GM18505 (cell line): Measurements from ENCODE around the gene DPPA3.
"Not testable (repeated sequence)": the region's sequence is repeated elsewhere in the genome, so short reads cannot be mapped to it uniquely, and the experiment has no call there.

Source experiments
- ATAC-seq: cut with Tn5 transposase; IDR thresholded peaks from one replicate; pipeline ENCODE4 v1.9.1; 2021; ENCODE audit not compliant: unreplicated experiment
- POLR2A ChIP-seq: IDR thresholded peaks from 4 replicates; pipeline ENCODE4 v1.6.1; 2011; ENCODE audit warnings: borderline replicate concordance; ENCODE audit not compliant: insufficient read depth, insufficient read length; ENCODE audit errors: extremely low read depth

DPPA3 gene

GRCh38 chr12:7705846-7706245 lies 5.4 kb upstream of the DPPA3 start:
- no peak for ATAC-seq
- TF ChIP-seq POLR2A, result no peak

- no peak for TF ChIP-seq POLR2A
- no peak for ATAC-seq
Measured at GRCh38 chr12:7709969-7710675, 1.1 kb upstream of the DPPA3 start.

- TF ChIP-seq POLR2A, result no peak
- no peak for ATAC-seq
Measured at GRCh38 chr12:7712841-7713442, 1.7 kb downstream of the DPPA3 start.

- ATAC-seq, result no peak
- TF ChIP-seq POLR2A, result no peak
Measured at GRCh38 chr12:7716381-7716780, 5.1 kb downstream of the DPPA3 start.

- no peak for ATAC-seq
- TF ChIP-seq POLR2A, result no peak
Measured at GRCh38 chr12:7719946-7720730, 8.9 kb downstream of the DPPA3 start.

GRCh38 chr12:7723926-7724325 lies 12.7 kb downstream of the DPPA3 start:
- ATAC-seq, result no peak
- no peak for TF ChIP-seq POLR2A

GRCh38 chr12:7729746-7730145 lies 18.5 kb downstream of the DPPA3 start:
- no peak for ATAC-seq

GRCh38 chr12:7730984-7731383 lies 19.8 kb downstream of the DPPA3 start:
- not testable (repeated sequence) for ATAC-seq

More at GRCh38 chr12:7729746-7730145, 18.5 kb downstream of the DPPA3 start:
- TF ChIP-seq POLR2A, result no peak

- no peak for ATAC-seq
- no peak for TF ChIP-seq POLR2A
Measured at GRCh38 chr12:7731486-7731885, 20.3 kb downstream of the DPPA3 start.

- no peak for TF ChIP-seq POLR2A
- ATAC-seq, result no peak
Measured at GRCh38 chr12:7732993-7733392, 21.8 kb downstream of the DPPA3 start.

GRCh38 chr12:7747246-7747645 lies 36.0 kb downstream of the DPPA3 start, which contains the start of gene CLEC4C:
Gene CLEC4C, minus strand, starts transcription at chr12:7747375. Its CDS starts 27 bp downstream, at chr12:7747348.
- TF ChIP-seq POLR2A, result no peak
- no peak for ATAC-seq

GRCh38 chr12:7748852-7749251 lies 37.6 kb downstream of the DPPA3 start:
- ATAC-seq, result no peak
- TF ChIP-seq POLR2A, result no peak

- TF ChIP-seq POLR2A, result no peak
Measured at GRCh38 chr12:7749442-7749841, 38.2 kb downstream of the DPPA3 start.

GRCh38 chr12:7750350-7750749 lies 39.1 kb downstream of the DPPA3 start:
- ATAC-seq, result no peak

More at GRCh38 chr12:7749442-7749841, 38.2 kb downstream of the DPPA3 start:
- no peak for ATAC-seq

More at GRCh38 chr12:7750350-7750749, 39.1 kb downstream of the DPPA3 start:
- TF ChIP-seq POLR2A, result no peak
